ENCODE results near the gene LRRC41. TPM values are rescaled to one million over a fixed set of nuclear protein-coding genes. Genes with fewer than 3 reads are reported as not detected.

Gene LRRC41
- total RNA-seq, 1 experiment from 2014 or later: 66.3 TPM

- CTCF ChIA-PET: interaction anchor here (0.6 kb wide), 1 partner anchor 232 kb away, joined by 4 read pairs; no protein-coding TSS in a partner anchor
- peaks cover 14% of the 10 kb centered on the region; the same call in 1 of the 2 replicates for H3K36me3 ChIP-seq (ENCODE audit: low read depth)
Measured at GRCh38 chr1:46281021-46281420, 22.4 kb downstream of the LRRC41 start.

GRCh38 chr1:46280092-46280491 is 23.3 kb downstream of the LRRC41 start:
- Histone ChIP-seq H4K20me1 (ENCODE audit: insufficient read depth) (no peaks in the 10 kb centered on the region), H3K9me2 (ENCODE audit: insufficient read depth) (no peaks in the 10 kb centered on the region), H3K9me3 (ENCODE audit: insufficient read depth, low read depth) (no peaks in the 10 kb centered on the region), H3K27ac (no peak overlapping the region), H2AFZ (no peak overlapping the region), H3K79me2 (ENCODE audit: low read depth) (no peaks in the 10 kb centered on the region), H3K27me3 (ENCODE audit: insufficient read depth, low read depth) (no peaks in the 10 kb centered on the region), H3K4me1 (replicated peaks; ENCODE audit: insufficient read depth) (no peaks in the 10 kb centered on the region), H3K4me3 (no peak overlapping the region), H3K4me2 (no peak overlapping the region), H3K36me3 (ENCODE audit: low read depth) (peaks cover 14% of the 10 kb centered on the region; the same call in 1 of the 2 replicates), H3F3A (ENCODE audit: insufficient read depth, low read depth) (peaks cover 35% of the 10 kb centered on the region)
- POLR2A ChIA-PET (ENCODE audit: unreplicated experiment): interaction anchor here (0.7 kb wide), 1 partner anchor 13 kb away, joined by 3 read pairs; no protein-coding TSS in a partner anchor
- no peak for DNase-seq
- no peak for TF ChIP-seq CTCF (conservative IDR thresholded peaks at IDR 0.05)
- no peak for TF ChIP-seq EZH2 (IDR thresholded peaks at IDR 0.05; ENCODE audit: low read depth)
- intact Hi-C loops (cut with micrococcal nuclease; ENCODE audit: unreplicated experiment): no loop called here
- CTCF ChIA-PET: interaction anchor here (0.6 kb wide), 1 partner anchor 231 kb away, joined by 4 read pairs; no protein-coding TSS in a partner anchor
- no TSS peak for BruUV-seq (replicated peaks)

More at GRCh38 chr1:46281021-46281420, 22.4 kb downstream of the LRRC41 start:
- no peak for TF ChIP-seq EZH2 (IDR thresholded peaks at IDR 0.05; ENCODE audit: low read depth)
- TF ChIP-seq CTCF (conservative IDR thresholded peaks at IDR 0.05): no peak
- Histone ChIP-seq H3F3A (ENCODE audit: insufficient read depth, low read depth) (peaks cover 35% of the 10 kb centered on the region), H3K9me2 (ENCODE audit: insufficient read depth) (no peaks in the 10 kb centered on the region), H3K79me2 (ENCODE audit: low read depth) (no peaks in the 10 kb centered on the region), H3K4me2 (no peak overlapping the region), H3K9me3 (ENCODE audit: insufficient read depth, low read depth) (no peaks in the 10 kb centered on the region), H3K4me3 (no peak overlapping the region), H3K4me1 (replicated peaks; ENCODE audit: insufficient read depth) (no peaks in the 10 kb centered on the region), H2AFZ (no peak overlapping the region), H3K27ac (no peak overlapping the region), H4K20me1 (ENCODE audit: insufficient read depth) (no peaks in the 10 kb centered on the region), H3K27me3 (ENCODE audit: insufficient read depth, low read depth) (no peaks in the 10 kb centered on the region)
- POLR2A ChIA-PET (ENCODE audit: unreplicated experiment): interaction anchor here (0.5 kb wide), 1 partner anchor 152 kb away, joined by 4 read pairs; no protein-coding TSS in a partner anchor
- intact Hi-C loops (cut with micrococcal nuclease; ENCODE audit: unreplicated experiment): no loop called here
- no TSS peak for BruUV-seq (replicated peaks)
- no peak for DNase-seq

- TSS peak; percentile 5 for BruUV-seq (replicated peaks)
- no peaks in the 10 kb centered on the region for H3K27me3 ChIP-seq (ENCODE audit: insufficient read depth, low read depth)
- intact Hi-C loops (cut with micrococcal nuclease; ENCODE audit: unreplicated experiment): no loop called here
- ChIA-PET CTCF (no interaction called here), POLR2A (ENCODE audit: unreplicated experiment) (no interaction called here)
- H3K79me2 ChIP-seq (ENCODE audit: low read depth): no peaks in the 10 kb centered on the region
- no peak for TF ChIP-seq EZH2 (IDR thresholded peaks at IDR 0.05; ENCODE audit: low read depth)
- H3K36me3 ChIP-seq (ENCODE audit: low read depth): peaks cover 14% of the 10 kb centered on the region; the same call in 1 of the 2 replicates
- H3K9me3 ChIP-seq (ENCODE audit: insufficient read depth, low read depth): no peaks in the 10 kb centered on the region
- no peak overlapping the region for H3K4me3 ChIP-seq
- H3K27ac ChIP-seq: no peak overlapping the region
- peak in 1 of 2 experiments; percentile 65 for DNase-seq
- no peaks in the 10 kb centered on the region for H4K20me1 ChIP-seq (ENCODE audit: insufficient read depth)
- H3K4me2 ChIP-seq: no peak overlapping the region
- H2AFZ ChIP-seq: no peak overlapping the region
- no peaks in the 10 kb centered on the region for H3K9me2 ChIP-seq (ENCODE audit: insufficient read depth)
- H3F3A ChIP-seq (ENCODE audit: insufficient read depth, low read depth): peaks cover 27% of the 10 kb centered on the region; the same call in 1 of the 2 replicates
- H3K4me1 ChIP-seq (replicated peaks; ENCODE audit: insufficient read depth): no peaks in the 10 kb centered on the region
Measured at GRCh38 chr1:46278807-46279206, 24.6 kb downstream of the LRRC41 start.
